RWPE2 (cell line): ENCODE measurements around the gene GNAI3.

Experiments
- ATAC-seq: fragments of 200-7000 bp; cut with Tn5 transposase; 3 replicates; pipeline ENCODE4 v1.9.1; 2021; ENCODE audit warnings: low read depth
- DNase-seq: peaks from one replicate; pipeline ENCODE4 v3.0.0-alpha.2; 2020; ENCODE audit warnings: low spot score
- H3K27ac ChIP-seq: fragments of 450-650 bp; 2 replicates; pipeline ENCODE4 v1.5.1; 2017; ENCODE audit warnings: mild to moderate bottlenecking; ENCODE audit not compliant: poor library complexity, severe bottlenecking
- H3K27me3 ChIP-seq: fragments of 250-450 bp; sonication (Bioruptor Pico); 2 replicates; pipeline ENCODE4 v1.5.1; 2021; ENCODE audit warnings: mild to moderate bottlenecking, moderate library complexity; ENCODE audit not compliant: insufficient read depth, poor library complexity, severe bottlenecking
- H3K36me3 ChIP-seq: fragments of 250-450 bp; sonication (Bioruptor Pico); 2 replicates; pipeline ENCODE4 v1.5.1; 2020; ENCODE audit warnings: low read depth, mild to moderate bottlenecking, moderate library complexity
- H3K4me1 ChIP-seq: fragments of 250-450 bp; sonication (Bioruptor Pico); 2 replicates; pipeline ENCODE4 v1.5.1; 2021; ENCODE audit warnings: mild to moderate bottlenecking, moderate library complexity; ENCODE audit not compliant: insufficient read depth, poor library complexity, severe bottlenecking
- H3K4me3 ChIP-seq: fragments of 250-450 bp; sonication (Bioruptor Pico); 2 replicates; pipeline ENCODE4 v1.5.1; 2021; ENCODE audit warnings: mild to moderate bottlenecking, moderate library complexity; ENCODE audit not compliant: severe bottlenecking
- H3K9me3 ChIP-seq: fragments of 250-450 bp; sonication (Bioruptor Pico); 2 replicates; pipeline ENCODE4 v1.5.1; 2021; ENCODE audit warnings: mild to moderate bottlenecking, moderate library complexity; ENCODE audit not compliant: severe bottlenecking
- TF ChIP-seq, protein P1 (sequence below): fragments of 450-650 bp; IDR thresholded peaks from one replicate; pipeline ENCODE4 v1.5.1; 2017; ENCODE audit warnings: mild to moderate bottlenecking, moderate library complexity; ENCODE audit not compliant: poor library complexity, severe bottlenecking

Gene GNAI3

DNA sequence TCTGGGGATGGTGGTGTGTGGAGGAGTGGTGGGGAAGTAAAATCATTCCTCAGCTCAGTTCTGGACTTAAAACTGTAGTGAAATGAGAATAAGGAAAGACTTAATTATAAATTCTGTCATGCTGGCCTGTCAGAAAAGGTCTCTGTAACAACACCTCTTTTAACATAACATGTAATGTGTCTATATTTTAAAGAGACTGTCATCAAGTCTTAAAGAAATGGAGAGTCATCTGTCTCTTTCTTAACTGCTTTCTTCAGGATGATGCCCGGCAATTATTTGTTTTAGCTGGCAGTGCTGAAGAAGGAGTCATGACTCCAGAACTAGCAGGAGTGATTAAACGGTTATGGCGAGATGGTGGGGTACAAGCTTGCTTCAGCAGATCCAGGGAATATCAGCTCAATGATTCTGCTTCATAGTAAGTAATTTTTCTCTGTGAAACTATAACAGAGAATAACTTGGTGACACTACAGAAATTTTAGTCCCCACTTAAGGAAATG lies 30.6 kb downstream of the GNAI3 start:
- no peaks in the 10 kb centered on the region for H3K27me3 ChIP-seq
- no peak overlapping the region for H3K4me3 ChIP-seq
- DNase-seq (no peak), ATAC-seq (no peak)
- H3K4me1 ChIP-seq, result no peaks in the 10 kb centered on the region
- H3K36me3 ChIP-seq, result peaks cover 78% of the 10 kb centered on the region
- TF ChIP-seq, protein P1, sequence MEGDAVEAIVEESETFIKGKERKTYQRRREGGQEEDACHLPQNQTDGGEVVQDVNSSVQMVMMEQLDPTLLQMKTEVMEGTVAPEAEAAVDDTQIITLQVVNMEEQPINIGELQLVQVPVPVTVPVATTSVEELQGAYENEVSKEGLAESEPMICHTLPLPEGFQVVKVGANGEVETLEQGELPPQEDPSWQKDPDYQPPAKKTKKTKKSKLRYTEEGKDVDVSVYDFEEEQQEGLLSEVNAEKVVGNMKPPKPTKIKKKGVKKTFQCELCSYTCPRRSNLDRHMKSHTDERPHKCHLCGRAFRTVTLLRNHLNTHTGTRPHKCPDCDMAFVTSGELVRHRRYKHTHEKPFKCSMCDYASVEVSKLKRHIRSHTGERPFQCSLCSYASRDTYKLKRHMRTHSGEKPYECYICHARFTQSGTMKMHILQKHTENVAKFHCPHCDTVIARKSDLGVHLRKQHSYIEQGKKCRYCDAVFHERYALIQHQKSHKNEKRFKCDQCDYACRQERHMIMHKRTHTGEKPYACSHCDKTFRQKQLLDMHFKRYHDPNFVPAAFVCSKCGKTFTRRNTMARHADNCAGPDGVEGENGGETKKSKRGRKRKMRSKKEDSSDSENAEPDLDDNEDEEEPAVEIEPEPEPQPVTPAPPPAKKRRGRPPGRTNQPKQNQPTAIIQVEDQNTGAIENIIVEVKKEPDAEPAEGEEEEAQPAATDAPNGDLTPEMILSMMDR, result no peak
- H3K9me3 ChIP-seq, result no peaks in the 10 kb centered on the region
- H3K27ac ChIP-seq, result no peak overlapping the region

DNA sequence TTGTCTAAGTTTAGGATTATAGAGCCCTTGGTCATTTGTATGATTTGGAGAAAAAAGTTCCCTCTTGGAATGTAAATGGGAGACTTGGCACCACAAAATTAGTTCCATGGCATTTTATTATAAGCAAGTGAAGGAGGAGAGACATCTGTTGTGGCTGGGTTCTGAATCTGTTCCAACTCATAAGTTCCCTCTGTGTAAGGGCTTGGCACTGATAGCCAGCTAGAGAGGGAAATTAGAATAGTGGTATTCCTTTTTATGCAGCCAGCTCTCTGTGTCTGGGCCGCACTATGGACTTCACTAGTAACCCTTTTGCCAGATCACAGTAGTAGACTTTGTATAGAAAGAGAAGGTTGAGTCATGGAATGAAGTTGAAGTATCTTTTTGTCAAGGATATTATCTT lies 31.1 kb downstream of the GNAI3 start:
- TF ChIP-seq, protein P1, result no peak
- Histone ChIP-seq H3K4me3 (no peak overlapping the region), H3K9me3 (no peaks in the 10 kb centered on the region), H3K27ac (no peak overlapping the region), H3K4me1 (no peaks in the 10 kb centered on the region), H3K27me3 (no peaks in the 10 kb centered on the region), H3K36me3 (peaks cover 78% of the 10 kb centered on the region)
- ATAC-seq (no peak), DNase-seq (no peak)

DNA sequence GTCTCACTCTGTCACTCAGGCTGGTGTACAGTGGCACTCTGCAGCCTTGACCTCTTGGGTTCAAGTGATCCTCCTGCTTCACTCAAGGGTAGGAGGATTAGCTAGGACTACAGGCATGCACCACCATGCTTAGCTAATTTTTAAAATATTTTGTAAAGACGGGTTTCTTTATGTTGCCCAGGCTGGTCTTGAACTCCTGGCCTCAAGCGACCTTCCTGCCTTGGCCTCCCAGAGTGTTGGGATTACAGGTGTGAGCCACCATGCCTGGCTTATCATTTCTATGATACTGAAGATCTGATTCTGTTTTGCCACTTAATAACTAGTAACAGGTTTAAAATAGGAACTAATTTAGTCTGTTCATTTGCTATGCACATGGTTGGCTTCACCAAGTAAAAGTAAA lies 33.6 kb downstream of the GNAI3 start:
- DNase-seq, result no peak
- Histone ChIP-seq H3K9me3 (no peaks in the 10 kb centered on the region), H3K4me3 (no peak overlapping the region), H3K27ac (no peak overlapping the region), H3K4me1 (no peaks in the 10 kb centered on the region), H3K27me3 (no peaks in the 10 kb centered on the region), H3K36me3 (peaks cover 95% of the 10 kb centered on the region)
- TF ChIP-seq, protein P1, result no peak
- ATAC-seq, result no peak

DNA sequence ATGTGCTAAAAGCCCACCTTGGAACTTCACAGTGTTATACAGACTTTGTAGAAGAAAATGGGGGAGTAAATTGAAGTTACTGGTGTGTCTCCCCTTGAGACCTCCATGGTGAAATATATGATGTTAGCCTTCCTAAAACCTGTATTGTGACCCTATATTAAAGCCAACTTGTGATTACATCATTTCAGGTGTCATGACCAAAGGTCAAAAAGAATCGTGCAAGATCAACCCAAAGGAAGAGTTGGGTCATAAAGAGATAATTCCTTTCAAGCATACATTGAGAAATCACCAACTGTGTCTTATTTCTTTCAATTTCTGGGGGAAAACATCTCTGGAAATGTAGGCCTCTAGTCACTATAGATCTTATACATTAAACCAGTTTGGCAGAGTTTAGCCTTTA lies 36.4 kb downstream of the GNAI3 start:
- H3K36me3 ChIP-seq, result peaks cover 99% of the 10 kb centered on the region
- no peak overlapping the region for H3K4me3 ChIP-seq
- H3K9me3 ChIP-seq, result no peaks in the 10 kb centered on the region
- DNase-seq, result no peak
- no peak overlapping the region for H3K27ac ChIP-seq
- TF ChIP-seq, protein P1, result no peak
- no peak for ATAC-seq
- H3K27me3 ChIP-seq, result no peaks in the 10 kb centered on the region
- H3K4me1 ChIP-seq, result no peaks in the 10 kb centered on the region

DNA sequence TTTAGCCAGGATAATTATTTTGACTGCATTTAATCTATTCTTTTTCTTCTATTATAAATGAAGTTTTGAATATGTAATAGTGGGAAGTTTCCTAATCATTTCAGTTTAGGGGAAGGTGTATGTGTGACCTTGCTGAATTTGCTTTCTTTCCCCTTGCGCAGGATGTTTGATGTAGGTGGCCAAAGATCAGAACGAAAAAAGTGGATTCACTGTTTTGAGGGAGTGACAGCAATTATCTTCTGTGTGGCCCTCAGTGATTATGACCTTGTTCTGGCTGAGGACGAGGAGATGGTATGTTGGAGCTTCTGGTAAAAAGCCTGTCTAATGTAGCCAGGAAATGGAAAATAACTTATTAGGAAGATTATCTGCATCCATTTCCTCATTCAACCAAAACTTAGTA lies 37.6 kb downstream of the GNAI3 start:
- DNase-seq, result no peak
- TF ChIP-seq, protein P1, result no peak
- H3K4me1 ChIP-seq, result no peaks in the 10 kb centered on the region
- no peak overlapping the region for H3K27ac ChIP-seq
- ATAC-seq, result no peak
- no peak overlapping the region for H3K4me3 ChIP-seq
- H3K36me3 ChIP-seq, result peaks cover 95% of the 10 kb centered on the region
- no peaks in the 10 kb centered on the region for H3K27me3 ChIP-seq
- H3K9me3 ChIP-seq, result no peaks in the 10 kb centered on the region
